ENCODE data around the gene CS. TPM values are rescaled to one million over a fixed set of nuclear protein-coding genes. Genes with fewer than 3 reads are reported as not detected.

Gene CS
- total RNA-seq, 4 donors from 2014 or later: 211 to 359 (median 271) TPM

GRCh38 chr12:56334490-56334793 is 34.3 kb upstream of the CS start:
- Histone ChIP-seq H3K27me3 (no peaks in the 10 kb centered on the region), H3K4me3 (peak overlapping the region; percentile 53 to 81 (median 78)), H3K27ac (peak overlapping the region; percentile 76 to 95 (median 92)), H3K36me3 (no peaks in the 10 kb centered on the region), H3K9me3 (no peaks in the 10 kb centered on the region), H3K4me1 (peaks cover 9 to 14% of the 10 kb centered on the region in 2 donors)
- ATAC-seq (peak in 1 of 2 donors; percentile 2), DNase-seq (no peak)
- in situ Hi-C loops (cut with MboI; ENCODE audit: low sequenced_read_pairs in 4 of 4): no loop called here
- no peak for TF ChIP-seq POLR2A (IDR thresholded peaks at IDR 0.05)
- TF ChIP-seq, protein P1, sequence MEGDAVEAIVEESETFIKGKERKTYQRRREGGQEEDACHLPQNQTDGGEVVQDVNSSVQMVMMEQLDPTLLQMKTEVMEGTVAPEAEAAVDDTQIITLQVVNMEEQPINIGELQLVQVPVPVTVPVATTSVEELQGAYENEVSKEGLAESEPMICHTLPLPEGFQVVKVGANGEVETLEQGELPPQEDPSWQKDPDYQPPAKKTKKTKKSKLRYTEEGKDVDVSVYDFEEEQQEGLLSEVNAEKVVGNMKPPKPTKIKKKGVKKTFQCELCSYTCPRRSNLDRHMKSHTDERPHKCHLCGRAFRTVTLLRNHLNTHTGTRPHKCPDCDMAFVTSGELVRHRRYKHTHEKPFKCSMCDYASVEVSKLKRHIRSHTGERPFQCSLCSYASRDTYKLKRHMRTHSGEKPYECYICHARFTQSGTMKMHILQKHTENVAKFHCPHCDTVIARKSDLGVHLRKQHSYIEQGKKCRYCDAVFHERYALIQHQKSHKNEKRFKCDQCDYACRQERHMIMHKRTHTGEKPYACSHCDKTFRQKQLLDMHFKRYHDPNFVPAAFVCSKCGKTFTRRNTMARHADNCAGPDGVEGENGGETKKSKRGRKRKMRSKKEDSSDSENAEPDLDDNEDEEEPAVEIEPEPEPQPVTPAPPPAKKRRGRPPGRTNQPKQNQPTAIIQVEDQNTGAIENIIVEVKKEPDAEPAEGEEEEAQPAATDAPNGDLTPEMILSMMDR (IDR thresholded peaks at IDR 0.05 in 4 of 5, conservative IDR thresholded peaks at IDR 0.05 in 1 of 5): no peak
- intact Hi-C loops (cut with DNase I; ENCODE audit: low total_unique reads): loop anchor here (1.0 to 5.0 kb wide), 3 partner anchors 18 to 133 kb away; partner anchors contain the start of genes SPRYD4 and STAT2

GRCh38 chr12:56333679-56334489 is 33.8 kb upstream of the CS start, which contains the start of gene PAN2:
Gene PAN2 (minus strand): TSS chr12:56334000. CDS start chr12:56333094, 906 bp downstream.
- peak within 1 kb of the TSS; percentile 76 to 95 (median 92) for H3K27ac ChIP-seq
- H3K4me3 ChIP-seq: peak within 1 kb of the TSS; percentile 53 to 81 (median 78)
- TF ChIP-seq, protein P1 (IDR thresholded peaks at IDR 0.05 in 4 of 5, conservative IDR thresholded peaks at IDR 0.05 in 1 of 5): peak; percentile 30 to 46 (median 43)
- TF ChIP-seq POLR2A (IDR thresholded peaks at IDR 0.05): peak; percentile 88 to 89
- DNase-seq: peak; percentile 95 to 97
- ATAC-seq: peak; percentile 98 to 99
- no peaks in the 10 kb centered on the region for H3K27me3 ChIP-seq
- no peaks in the 10 kb centered on the region for H3K9me3 ChIP-seq
- in situ Hi-C loops (cut with MboI; ENCODE audit: low sequenced_read_pairs in 4 of 4): no loop called here
- H3K36me3 ChIP-seq: no peaks in the 10 kb centered on the region
- H3K4me1 ChIP-seq: peaks cover 9 to 14% of the 10 kb centered on the region in 2 donors
- intact Hi-C loops (cut with DNase I; ENCODE audit: low total_unique reads): loop anchor here (1.0 to 5.0 kb wide), 3 partner anchors 18 to 133 kb away; partner anchors contain the start of genes SPRYD4 and STAT2

GRCh38 chr12:56333197-56333678 is 33.1 kb upstream of the CS start:
- Histone ChIP-seq H3K27ac (peak overlapping the region; percentile 76 to 95 (median 92)), H3K27me3 (no peaks in the 10 kb centered on the region), H3K9me3 (no peaks in the 10 kb centered on the region), H3K36me3 (peaks cover 0 to 3% of the 10 kb centered on the region in 2 donors), H3K4me3 (peak overlapping the region; percentile 53 to 81 (median 78)), H3K4me1 (peaks cover 9 to 14% of the 10 kb centered on the region in 2 donors)
- DNase-seq (no peak), ATAC-seq (peak in 1 of 2 donors; percentile 13)
- intact Hi-C loops (cut with DNase I; ENCODE audit: low total_unique reads) (loop anchor here (5.0 kb wide), 1 partner anchor 134 kb away; the partner anchor contains the start of gene SPRYD4), in situ Hi-C loops (cut with MboI; ENCODE audit: low sequenced_read_pairs in 4 of 4) (no loop called here)
- TF ChIP-seq, protein P1 (IDR thresholded peaks at IDR 0.05 in 4 of 5, conservative IDR thresholded peaks at IDR 0.05 in 1 of 5): no peak
- TF ChIP-seq POLR2A (IDR thresholded peaks at IDR 0.05): no peak

DNA sequence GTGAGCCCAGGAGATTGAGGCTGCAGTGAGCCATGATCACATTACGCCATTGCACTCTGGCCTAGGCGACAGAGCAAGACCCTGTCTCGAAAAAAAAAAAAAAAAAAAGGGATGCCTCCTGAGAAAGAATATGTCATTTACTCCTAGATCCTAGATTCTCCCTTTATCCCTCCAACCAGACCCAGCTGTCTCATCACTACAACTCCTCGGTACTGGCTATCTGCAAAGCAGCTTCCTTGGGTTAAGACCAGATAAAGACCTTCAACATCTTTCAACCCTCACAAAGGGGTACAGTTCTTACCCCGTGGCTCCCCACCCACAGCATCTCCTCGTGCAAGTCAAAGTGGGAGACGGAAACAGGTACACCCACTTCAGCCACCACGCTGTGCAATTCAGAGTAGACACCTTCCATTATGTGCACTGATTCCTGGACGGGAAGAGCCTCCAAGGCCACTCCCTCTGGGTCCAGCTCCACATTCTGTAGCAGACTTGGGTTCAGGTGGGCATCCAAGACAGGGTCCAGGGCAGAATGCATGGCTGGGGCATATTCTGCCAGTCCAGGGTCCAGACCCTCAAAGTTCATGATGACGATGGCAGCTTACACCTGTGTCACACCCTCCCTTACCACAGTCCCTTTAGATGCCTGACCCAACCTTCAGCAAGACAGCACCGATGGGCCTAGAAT is 32.5 kb upstream of the CS start:
- intact Hi-C loops (cut with DNase I; ENCODE audit: low total_unique reads) (loop anchor here (5.0 kb wide), 1 partner anchor 135 kb away; the partner anchor contains the start of gene SPRYD4), in situ Hi-C loops (cut with MboI; ENCODE audit: low sequenced_read_pairs in 4 of 4) (no loop called here)
- TF ChIP-seq POLR2A (IDR thresholded peaks at IDR 0.05): no peak
- TF ChIP-seq, protein P1 (IDR thresholded peaks at IDR 0.05 in 4 of 5, conservative IDR thresholded peaks at IDR 0.05 in 1 of 5): no peak
- Histone ChIP-seq H3K9me3 (no peaks in the 10 kb centered on the region), H3K4me3 (peak overlapping the region; percentile 53 to 81 (median 78)), H3K36me3 (peaks cover 0 to 9% of the 10 kb centered on the region in 2 donors), H3K27ac (peak overlapping the region; percentile 76 to 95 (median 92)), H3K27me3 (no peaks in the 10 kb centered on the region), H3K4me1 (peaks cover 9 to 14% of the 10 kb centered on the region in 2 donors)
- no peak for DNase-seq
- no peak for ATAC-seq

Data from gastrocnemius medialis (tissue), 4 donors.